Smooth muscle cell (in vitro differentiated cells): Measurements from ENCODE around the gene DNAJA2. TPM values are rescaled to one million over a fixed set of nuclear protein-coding genes. Genes with fewer than 3 reads are reported as not detected.
A peak's percentile ranks its signal among the peaks of the same experiment; 100 is the strongest.

Experiments
- DNase-seq: peaks from one replicate; lab custom pipeline; 2025; ENCODE audit not compliant: unreplicated experiment; lab: John Stamatoyannopoulos, UW
- H2AFZ ChIP-seq: fragments of 200-600 bp; sonication (generic); 2 replicates; pipeline ENCODE4 v1.6.0; 2016; ENCODE audit warnings: antibody characterized with exemption, low read depth, mild to moderate bottlenecking
- H3F3A ChIP-seq: fragments of 200-600 bp; sonication (generic); 2 replicates; pipeline ENCODE4 v1.6.0; 2017; ENCODE audit warnings: antibody characterized with exemption, low read depth
- H3K27ac ChIP-seq: fragments of 200-600 bp; sonication (generic); 2 replicates; pipeline ENCODE4 v1.5.1; 2016; ENCODE audit warnings: low read depth, mild to moderate bottlenecking
- H3K27me3 ChIP-seq: fragments of 200-600 bp; sonication (generic); 2 replicates; pipeline ENCODE4 v1.6.1; 2016; ENCODE audit warnings: low read depth, mild to moderate bottlenecking
- H3K36me3 ChIP-seq: fragments of 200-600 bp; sonication (generic); 2 replicates; pipeline ENCODE4 v1.5.1; 2016; ENCODE audit warnings: low read depth
- H3K4me1 ChIP-seq: fragments of 200-600 bp; sonication (generic); 2 replicates; pipeline ENCODE4 v1.5.1; 2016; ENCODE audit warnings: low read depth
- H3K4me2 ChIP-seq: fragments of 200-600 bp; sonication (generic); 2 replicates; pipeline ENCODE4 v1.6.0; 2016; ENCODE audit warnings: mild to moderate bottlenecking
- H3K4me3 ChIP-seq: fragments of 200-600 bp; sonication (generic); 2 replicates; pipeline ENCODE4 v1.5.1; 2016; ENCODE audit warnings: mild to moderate bottlenecking
- H3K79me2 ChIP-seq: fragments of 200-600 bp; sonication (generic); 2 replicates; pipeline ENCODE4 v1.6.0; 2016; ENCODE audit warnings: low read depth, mild to moderate bottlenecking
- H3K9ac ChIP-seq: fragments of 200-600 bp; sonication (generic); 2 replicates; pipeline ENCODE4 v1.6.0; 2016; ENCODE audit warnings: low read depth
- H3K9me3 ChIP-seq: fragments of 200-600 bp; sonication (generic); replicated peaks from 2 replicates; pipeline ENCODE4 v1.5.1; 2016; ENCODE audit warnings: low read depth
- H4K20me1 ChIP-seq: fragments of 200-600 bp; sonication (generic); 2 replicates; pipeline ENCODE4 v1.6.0; 2016; ENCODE audit warnings: low read depth
- WGBS: methylation state at CpG from one replicate; pipeline ENCODE4 v1.1.7; 2016; ENCODE audit warnings: low lambda C conversion rate; 5-methylcytosine and 5-hydroxymethylcytosine counted together
- polyA plus RNA-seq: library from polyadenylated mRNA; unstranded; fragments of >200 nt; fragmentation: Nextera tagmentation; extraction: Ambion mirVana; gene quantifications from 2 replicates; pipeline ENCODE4 v1.2.1, GENCODE V29; 2016
- total RNA-seq: library from RNA; depleted of rRNA; stranded (reverse); fragments of >200 nt; gene quantifications from 2 replicates; pipeline ENCODE4 v1.2.3, GENCODE V29; 2014
- TF ChIP-seq, protein P1 (sequence below): fragments of 200-600 bp; sonication (generic); IDR thresholded peaks from 2 replicates; pipeline ENCODE4 v1.5.1; 2017; ENCODE audit warnings: borderline replicate concordance, mild to moderate bottlenecking, antibody characterized with exemption; ENCODE audit not compliant: insufficient read depth, poor library complexity, severe bottlenecking

DNAJA2 gene
- total and polyA plus RNA-seq, 2 experiments from 2014 or later = 36.4 to 52.2 TPM

DNA sequence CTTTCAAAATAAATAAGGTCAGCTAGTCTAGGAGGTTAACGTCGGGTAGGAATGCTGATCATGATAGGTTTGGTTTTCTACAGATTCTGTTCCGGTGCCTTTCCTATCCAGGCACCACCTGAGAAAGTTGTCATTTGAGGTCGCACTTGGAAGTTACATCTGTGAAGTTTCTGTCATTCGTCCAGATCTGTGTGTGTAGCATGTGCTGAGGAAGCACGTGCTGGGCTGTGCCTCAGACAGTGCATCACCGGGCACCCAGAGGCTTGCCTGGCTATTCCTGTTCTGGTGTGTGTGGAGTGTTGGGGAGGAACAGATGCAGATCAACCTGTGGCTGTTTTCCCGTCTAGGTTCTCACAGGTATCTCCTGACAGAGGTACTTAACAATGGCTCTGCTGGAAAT, 42.6 kb downstream of the DNAJA2 start:
- WGBS = 97% methylated on average over 8 of the region's 8 CpGs

DNA sequence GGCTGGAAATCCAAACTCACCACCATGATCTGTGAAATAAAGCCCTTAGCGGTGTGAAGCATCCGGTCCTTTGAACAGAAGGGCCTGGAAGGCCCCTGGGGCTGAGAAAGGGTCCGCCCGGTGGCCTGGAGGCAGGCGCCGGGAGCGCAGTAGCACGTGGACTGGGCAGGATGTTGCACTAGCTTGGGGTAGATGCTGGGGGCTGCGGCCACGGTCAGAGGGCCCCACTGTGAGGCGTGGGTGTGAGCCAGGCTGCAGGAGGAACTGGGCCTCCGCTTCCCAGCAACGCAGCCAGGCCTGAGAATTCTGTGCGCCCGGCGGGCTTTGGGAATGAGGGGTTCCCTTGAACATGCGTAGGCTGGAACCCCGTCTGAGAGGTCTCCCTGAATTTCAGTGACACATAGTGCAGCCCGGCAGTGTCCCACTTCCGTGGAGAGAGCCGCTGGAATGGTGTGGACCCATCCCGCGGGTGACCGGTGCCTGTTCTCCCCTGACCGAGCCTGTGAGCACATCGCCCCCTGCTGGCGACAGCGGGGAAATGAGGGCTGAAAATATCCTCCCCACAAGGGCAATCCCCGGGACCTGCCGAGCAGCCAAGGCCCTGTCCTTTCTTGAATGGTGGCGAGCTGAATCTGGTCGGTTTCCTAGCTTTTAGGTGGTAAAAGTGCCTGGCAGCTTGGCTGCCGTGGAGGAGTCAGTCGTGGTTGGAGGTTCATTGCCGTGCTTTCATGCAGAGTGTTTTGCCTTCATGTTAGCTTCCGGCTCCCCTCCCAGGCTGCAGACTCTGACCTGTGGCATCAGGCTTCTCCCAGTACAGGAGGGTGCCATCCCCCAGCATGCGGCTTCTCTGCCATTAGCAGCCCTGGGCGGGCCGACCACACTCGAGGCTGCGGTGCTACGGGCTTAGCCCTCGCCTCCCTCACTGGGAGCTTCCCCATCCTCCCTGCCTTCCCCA, 43.8 kb downstream of the DNAJA2 start:
- H2AFZ ChIP-seq = no peak overlapping the region
- H4K20me1 ChIP-seq = peaks cover 14% of the 10 kb centered on the region
- H3K27ac ChIP-seq = no peak overlapping the region
- DNase-seq = peak; percentile 19
- H3K79me2 ChIP-seq = no peaks in the 10 kb centered on the region
- no peaks in the 10 kb centered on the region for H3K27me3 ChIP-seq
- no peak overlapping the region for H3K9ac ChIP-seq
- H3K9me3 ChIP-seq = no peaks in the 10 kb centered on the region
- no peak overlapping the region for H3K4me2 ChIP-seq
- TF ChIP-seq, protein P1, sequence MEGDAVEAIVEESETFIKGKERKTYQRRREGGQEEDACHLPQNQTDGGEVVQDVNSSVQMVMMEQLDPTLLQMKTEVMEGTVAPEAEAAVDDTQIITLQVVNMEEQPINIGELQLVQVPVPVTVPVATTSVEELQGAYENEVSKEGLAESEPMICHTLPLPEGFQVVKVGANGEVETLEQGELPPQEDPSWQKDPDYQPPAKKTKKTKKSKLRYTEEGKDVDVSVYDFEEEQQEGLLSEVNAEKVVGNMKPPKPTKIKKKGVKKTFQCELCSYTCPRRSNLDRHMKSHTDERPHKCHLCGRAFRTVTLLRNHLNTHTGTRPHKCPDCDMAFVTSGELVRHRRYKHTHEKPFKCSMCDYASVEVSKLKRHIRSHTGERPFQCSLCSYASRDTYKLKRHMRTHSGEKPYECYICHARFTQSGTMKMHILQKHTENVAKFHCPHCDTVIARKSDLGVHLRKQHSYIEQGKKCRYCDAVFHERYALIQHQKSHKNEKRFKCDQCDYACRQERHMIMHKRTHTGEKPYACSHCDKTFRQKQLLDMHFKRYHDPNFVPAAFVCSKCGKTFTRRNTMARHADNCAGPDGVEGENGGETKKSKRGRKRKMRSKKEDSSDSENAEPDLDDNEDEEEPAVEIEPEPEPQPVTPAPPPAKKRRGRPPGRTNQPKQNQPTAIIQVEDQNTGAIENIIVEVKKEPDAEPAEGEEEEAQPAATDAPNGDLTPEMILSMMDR = peak; percentile 78
- no peak overlapping the region for H3K4me3 ChIP-seq
- H3F3A ChIP-seq = no peaks in the 10 kb centered on the region
- WGBS = 73% methylated on average over 43 of the region's 43 CpGs
- no peaks in the 10 kb centered on the region for H3K36me3 ChIP-seq
- H3K4me1 ChIP-seq = no peaks in the 10 kb centered on the region

More for the DNA sequence above, 42.6 kb downstream of the DNAJA2 start:
- Histone ChIP-seq H3K4me1 (no peaks in the 10 kb centered on the region), H3K4me2 (no peak overlapping the region), H3K4me3 (no peak overlapping the region), H3K79me2 (no peaks in the 10 kb centered on the region), H3K27ac (no peak overlapping the region), H3K36me3 (no peaks in the 10 kb centered on the region), H3K9me3 (no peaks in the 10 kb centered on the region), H4K20me1 (peaks cover 11% of the 10 kb centered on the region), H3F3A (no peaks in the 10 kb centered on the region), H3K9ac (no peak overlapping the region), H3K27me3 (no peaks in the 10 kb centered on the region), H2AFZ (no peak overlapping the region)
- TF ChIP-seq, protein P1 = no peak
- no peak for DNase-seq

DNA sequence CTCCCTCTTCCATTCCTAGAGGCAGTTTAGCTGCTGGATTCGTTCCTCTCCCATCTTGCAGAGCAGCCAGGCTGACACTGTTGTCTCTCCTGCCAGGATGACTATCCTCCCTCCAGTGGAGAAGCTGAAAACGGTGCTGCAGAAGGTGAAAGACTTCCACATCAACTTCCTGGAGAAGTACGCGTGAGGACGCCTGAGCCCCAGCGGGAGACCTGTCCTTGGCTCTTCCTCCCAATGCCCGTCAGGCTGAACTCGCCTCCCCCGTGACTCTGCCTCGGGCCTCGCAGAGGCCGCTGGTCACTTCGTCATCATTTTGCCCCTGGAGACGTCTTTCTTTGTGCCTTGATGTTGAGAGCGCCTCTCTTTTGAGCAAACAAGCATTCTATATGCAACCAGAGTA, 44.7 kb downstream of the DNAJA2 start:
- Histone ChIP-seq H3F3A (no peaks in the 10 kb centered on the region), H2AFZ (no peak overlapping the region), H3K27ac (no peak overlapping the region), H3K4me2 (no peak overlapping the region), H4K20me1 (peaks cover 14% of the 10 kb centered on the region), H3K79me2 (no peaks in the 10 kb centered on the region), H3K27me3 (no peaks in the 10 kb centered on the region), H3K36me3 (no peaks in the 10 kb centered on the region), H3K9me3 (no peaks in the 10 kb centered on the region), H3K9ac (no peak overlapping the region), H3K4me3 (no peak overlapping the region), H3K4me1 (no peaks in the 10 kb centered on the region)
- no peak for DNase-seq
- WGBS = 91% methylated on average over 15 of the region's 15 CpGs
- TF ChIP-seq, protein P1 = no peak

DNA sequence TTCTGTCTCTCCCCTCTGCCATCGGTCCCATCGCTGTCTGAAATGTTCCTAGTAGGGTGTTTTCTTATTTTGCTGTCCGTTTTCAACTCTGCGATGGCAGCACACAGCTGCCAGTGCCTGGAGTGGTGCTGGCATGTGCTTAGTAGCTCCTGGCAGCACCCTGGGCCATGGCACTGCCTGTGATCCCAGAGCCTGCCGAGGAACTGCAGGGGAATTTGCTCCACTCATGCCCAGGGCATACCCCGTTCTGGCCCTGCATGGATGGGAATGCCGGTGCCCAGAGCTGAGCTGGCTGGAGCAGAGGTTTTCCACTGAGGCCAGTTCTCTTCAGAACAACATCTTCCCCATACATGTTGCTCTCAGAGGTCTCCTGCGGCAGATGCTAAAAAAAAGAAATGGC, 46.2 kb downstream of the DNAJA2 start:
- no peak overlapping the region for H3K27ac ChIP-seq
- no peaks in the 10 kb centered on the region for H3K4me1 ChIP-seq
- no peaks in the 10 kb centered on the region for H3K9me3 ChIP-seq
- no peaks in the 10 kb centered on the region for H3K79me2 ChIP-seq
- H2AFZ ChIP-seq = no peak overlapping the region
- no peak overlapping the region for H3K4me2 ChIP-seq
- no peaks in the 10 kb centered on the region for H3K36me3 ChIP-seq
- no peaks in the 10 kb centered on the region for H3F3A ChIP-seq
- H3K9ac ChIP-seq = no peak overlapping the region
- WGBS = over 99% methylated on average over 8 of the region's 8 CpGs
- DNase-seq = no peak
- H4K20me1 ChIP-seq = peaks cover 14% of the 10 kb centered on the region
- no peak overlapping the region for H3K4me3 ChIP-seq
- TF ChIP-seq, protein P1 = no peak
- no peaks in the 10 kb centered on the region for H3K27me3 ChIP-seq
